Measurements from ENCODE around the gene BBS9.

Gene BBS9

DNA sequence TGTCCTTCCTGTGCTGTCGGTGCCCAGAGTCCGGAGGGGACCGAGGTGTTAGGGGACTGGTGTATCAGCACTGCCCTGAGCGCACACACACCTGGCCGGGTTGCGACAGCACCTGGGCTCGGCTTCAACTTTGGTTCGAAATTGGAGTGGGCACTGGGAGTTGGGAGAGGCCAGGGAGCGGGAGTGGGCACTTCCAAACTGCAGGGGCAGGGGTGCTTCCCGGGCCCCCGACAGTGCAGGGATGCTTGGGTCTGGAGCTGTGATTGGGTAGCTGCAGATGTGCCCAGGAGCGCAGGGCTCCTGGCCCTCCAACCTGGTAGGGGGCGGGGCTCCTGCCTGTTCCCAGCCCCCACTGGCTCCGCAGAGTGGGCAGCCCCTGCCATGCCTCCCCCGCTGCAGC, 7.7 kb downstream of the BBS9 start:
- TF ChIP-seq, protein P1, sequence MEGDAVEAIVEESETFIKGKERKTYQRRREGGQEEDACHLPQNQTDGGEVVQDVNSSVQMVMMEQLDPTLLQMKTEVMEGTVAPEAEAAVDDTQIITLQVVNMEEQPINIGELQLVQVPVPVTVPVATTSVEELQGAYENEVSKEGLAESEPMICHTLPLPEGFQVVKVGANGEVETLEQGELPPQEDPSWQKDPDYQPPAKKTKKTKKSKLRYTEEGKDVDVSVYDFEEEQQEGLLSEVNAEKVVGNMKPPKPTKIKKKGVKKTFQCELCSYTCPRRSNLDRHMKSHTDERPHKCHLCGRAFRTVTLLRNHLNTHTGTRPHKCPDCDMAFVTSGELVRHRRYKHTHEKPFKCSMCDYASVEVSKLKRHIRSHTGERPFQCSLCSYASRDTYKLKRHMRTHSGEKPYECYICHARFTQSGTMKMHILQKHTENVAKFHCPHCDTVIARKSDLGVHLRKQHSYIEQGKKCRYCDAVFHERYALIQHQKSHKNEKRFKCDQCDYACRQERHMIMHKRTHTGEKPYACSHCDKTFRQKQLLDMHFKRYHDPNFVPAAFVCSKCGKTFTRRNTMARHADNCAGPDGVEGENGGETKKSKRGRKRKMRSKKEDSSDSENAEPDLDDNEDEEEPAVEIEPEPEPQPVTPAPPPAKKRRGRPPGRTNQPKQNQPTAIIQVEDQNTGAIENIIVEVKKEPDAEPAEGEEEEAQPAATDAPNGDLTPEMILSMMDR (IDR thresholded peaks at IDR 0.05), result no peak

DNA sequence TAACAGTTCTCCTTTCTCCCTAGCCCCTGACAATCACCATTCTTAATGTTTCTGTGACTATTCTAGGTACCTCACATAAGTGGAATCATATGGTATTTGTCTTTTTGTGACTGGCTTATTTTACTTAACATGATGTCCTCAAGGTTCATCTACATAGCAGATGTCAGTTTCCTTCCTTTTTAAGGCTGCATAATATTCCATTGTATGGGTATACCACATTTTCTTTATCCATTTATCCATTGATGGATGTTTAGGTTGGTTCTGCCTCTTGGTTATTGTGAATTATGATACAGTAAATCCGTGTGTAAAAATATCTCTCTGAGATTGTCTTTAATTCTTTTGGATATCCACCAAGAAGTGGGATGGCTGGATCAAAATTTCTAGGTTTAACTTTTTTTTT, 13.2 kb downstream of the BBS9 start:
- TF ChIP-seq, protein P1 (IDR thresholded peaks at IDR 0.05), result no peak

DNA sequence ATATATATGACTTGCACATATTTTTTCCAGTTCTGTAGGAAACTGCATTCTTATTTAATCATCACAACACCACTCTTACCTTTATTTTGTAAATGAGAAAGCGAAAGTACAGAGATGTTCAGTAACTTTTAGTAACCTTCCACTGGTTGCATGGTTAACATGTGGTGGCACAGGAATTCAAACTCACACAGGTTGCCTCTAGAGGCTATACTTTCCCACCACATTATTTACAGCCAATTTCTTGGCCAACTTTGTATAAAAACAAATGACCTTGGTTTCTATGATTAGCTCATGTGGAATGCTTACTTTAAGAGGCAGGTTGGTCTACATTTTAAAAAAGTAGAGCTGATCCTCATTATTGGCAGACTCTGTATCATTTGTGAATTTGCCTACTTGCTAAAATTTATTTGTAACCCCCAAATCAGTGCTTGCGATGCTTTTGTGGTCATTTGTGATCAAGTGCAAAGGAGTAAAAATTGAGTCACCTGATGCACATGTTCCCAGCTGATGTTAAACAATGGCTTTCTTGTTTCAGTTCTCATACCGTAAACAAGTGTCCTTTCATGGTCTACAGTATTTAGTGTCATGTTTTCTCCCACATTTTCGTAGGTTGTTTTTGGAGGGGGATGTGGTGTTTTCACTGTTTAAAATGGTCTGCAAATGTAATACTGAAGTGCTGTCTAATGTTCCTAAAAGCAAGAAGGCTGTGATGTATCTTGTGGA, 14.8 kb downstream of the BBS9 start:
- TF ChIP-seq, protein P1 (IDR thresholded peaks at IDR 0.05), result no peak

DNA sequence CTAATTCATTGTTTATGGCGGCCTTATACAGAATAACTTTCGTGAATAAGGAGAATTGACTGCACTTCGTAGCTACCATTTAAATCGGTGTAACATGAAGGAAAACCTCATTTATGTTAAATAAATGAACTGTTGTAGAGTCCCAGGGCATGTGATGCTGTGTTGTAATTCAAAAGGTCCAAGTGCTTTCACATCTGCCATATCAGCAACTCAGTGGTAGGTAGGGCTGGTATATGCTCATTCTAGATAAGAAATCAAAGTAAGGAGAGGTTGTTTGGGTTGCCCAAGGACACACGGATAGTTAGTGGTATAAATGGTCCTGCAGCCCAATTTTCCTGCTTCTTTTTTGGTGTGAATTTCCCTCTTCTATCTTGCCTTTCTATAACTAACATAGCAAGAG, 15.8 kb downstream of the BBS9 start:
- TF ChIP-seq, protein P1 (IDR thresholded peaks at IDR 0.05), result no peak

DNA sequence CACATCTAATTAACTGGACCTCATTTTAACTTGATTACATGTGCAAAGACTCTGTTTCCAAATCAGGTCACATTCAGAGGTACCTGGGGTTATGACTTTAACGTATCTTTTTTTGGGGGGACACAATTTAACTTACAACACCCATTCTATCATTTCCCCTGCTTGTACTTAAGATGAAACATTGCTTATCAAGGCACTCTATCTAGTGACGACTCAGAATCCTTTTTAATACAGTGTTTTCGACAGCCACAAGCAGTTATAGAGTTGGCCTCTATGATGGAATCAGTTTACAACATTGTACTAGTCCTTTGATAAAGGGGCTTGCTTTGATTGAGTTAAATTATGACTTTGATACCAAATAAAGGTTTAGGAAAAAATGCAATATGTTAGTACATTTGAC, 22.7 kb downstream of the BBS9 start:
- TF ChIP-seq, protein P1 (IDR thresholded peaks at IDR 0.05), result no peak

DNA sequence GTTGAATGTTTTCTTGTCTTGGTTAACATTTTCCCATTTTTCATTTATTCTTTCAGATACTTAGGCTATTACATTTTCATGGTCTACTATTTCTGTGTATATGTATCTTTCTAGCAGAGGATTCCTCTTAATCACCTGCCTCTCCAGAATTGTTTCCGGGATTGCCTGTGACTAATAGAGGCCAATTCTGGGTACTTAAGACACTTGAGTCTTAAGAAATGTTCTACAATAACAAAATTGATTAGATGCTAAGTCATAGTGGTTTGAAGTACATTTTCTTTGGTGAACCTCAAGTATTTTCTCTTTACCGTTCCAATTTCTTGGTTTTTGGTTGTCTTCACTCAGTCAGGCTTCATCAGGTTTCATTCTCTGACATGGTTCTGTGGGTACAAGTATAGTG, 26.4 kb downstream of the BBS9 start:
- TF ChIP-seq, protein P1 (IDR thresholded peaks at IDR 0.05), result no peak

DNA sequence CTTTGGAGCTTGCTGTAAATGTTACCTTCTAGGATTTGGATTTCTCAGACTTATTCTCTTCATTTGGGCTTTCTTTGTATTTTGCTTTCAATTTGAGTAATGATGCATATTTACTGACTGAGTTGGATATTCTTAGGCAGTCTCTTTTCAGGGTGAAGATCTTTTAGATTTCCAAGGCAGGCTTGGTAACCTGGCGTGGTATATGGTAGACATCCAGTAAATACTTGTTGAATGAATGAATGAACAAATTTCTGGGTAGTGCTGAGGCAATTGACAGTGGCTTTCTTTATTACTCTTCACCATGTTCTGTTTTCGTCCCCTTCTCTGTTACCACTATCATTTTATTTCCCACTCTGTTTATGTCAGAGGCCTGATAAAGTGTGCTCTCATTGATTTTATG, 27.1 kb downstream of the BBS9 start:
- TF ChIP-seq, protein P1 (IDR thresholded peaks at IDR 0.05), result no peak

DNA sequence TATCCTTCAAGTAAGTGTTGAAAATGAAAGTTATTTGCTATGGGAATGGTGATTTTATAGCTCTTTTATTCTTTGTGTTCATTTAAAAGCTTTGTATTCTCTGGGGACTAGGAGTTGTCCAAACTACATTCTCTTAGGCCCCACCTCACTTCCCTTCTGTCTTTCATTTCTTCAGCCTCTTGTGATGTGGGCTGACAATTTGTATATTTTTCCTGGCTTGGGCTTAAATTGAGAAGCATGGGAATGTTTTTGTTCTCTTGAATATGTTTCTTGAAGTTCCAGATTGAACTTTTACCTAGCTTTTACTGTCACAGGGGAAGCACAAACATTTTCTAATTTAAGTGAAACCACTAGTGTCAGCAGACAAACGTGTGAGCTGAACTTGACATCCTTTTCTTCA, 27.9 kb downstream of the BBS9 start:
- TF ChIP-seq, protein P1 (IDR thresholded peaks at IDR 0.05), result no peak

All from LNCAP (cell line).